GM12878 (cell line): ENCODE measurements around the gene EVC. TPM values are rescaled to one million over a fixed set of nuclear protein-coding genes. Genes with fewer than 3 reads are reported as not detected.

Source experiments
- ATAC-seq: fragments of 200-7000 bp; cut with Tn5 transposase; 3 replicates; pipeline ENCODE4 v1.9.1; 2020; ENCODE audit warnings: mild to moderate bottlenecking, moderate library complexity
- BruUV-seq: library from RNA; stranded (reverse); fragments of 400-500 nt; replicated peaks from 2 replicates; lab custom pipeline; 2021; lab: Mats Ljungman, UMichigan
- CTCF ChIA-PET: fragments of 300-600 bp; sonication (Branson Sonifier 250); formaldehyde crosslinking; extraction: SDS; loops from one replicate; lab custom pipeline; 2021; ENCODE audit warnings: inconsistent platforms; lab: Yijun Ruan, JAX
- POLR2A ChIA-PET: fragments of 350-600 bp; formaldehyde crosslinking; extraction: SDS; loops from one replicate; lab custom pipeline; 2021; ENCODE audit warnings: inconsistent platforms; lab: Charles Lee
- RAD21 ChIA-PET: fragments of 300-600 bp; sonication (Branson Sonifier 250); formaldehyde crosslinking; loops from one replicate; lab custom pipeline; 2023; ENCODE audit warnings: antibody characterized with exemption; ENCODE audit not compliant: unreplicated experiment; lab: Charles Lee
- SMC1A ChIA-PET: fragments of 300-600 bp; sonication (Branson Sonifier 250); formaldehyde crosslinking; loops from one replicate; lab custom pipeline; 2023; ENCODE audit not compliant: unreplicated experiment, uncharacterized antibody; lab: Charles Lee
- DNase-seq: peaks from one replicate; pipeline ENCODE4 v3.0.0-alpha.2; 2011; ENCODE audit warnings: low read depth, low spot score
- FAIRE-seq: peaks from 3 replicates; lab custom pipeline; 2011; peaks lifted over from hg19 to GRCh38; lab: Jason Lieb, UNC
- H2AFZ ChIP-seq: 2 replicates; pipeline ENCODE4 v1.6.0; 2011; ENCODE audit warnings: low read depth, low read length, control low read depth; ENCODE audit not compliant: control insufficient read depth
- H3K27ac ChIP-seq: 2 replicates; pipeline ENCODE4 v1.5.1; 2011; ENCODE audit warnings: control low read depth; ENCODE audit not compliant: control insufficient read depth, insufficient read depth
- H3K27me3 ChIP-seq, 2 experiments: replicated peaks in 1 of 2; 2 replicates each; pipeline versions ENCODE4 v1.6.0 to v1.6.1; 2011; ENCODE audit warnings: low read length in 1 of 2; ENCODE audit not compliant: control insufficient read depth in 2 of 2, insufficient read depth in 2 of 2
- H3K36me3 ChIP-seq, 2 experiments: 2 replicates each; pipeline ENCODE4 v1.5.1; 2011; ENCODE audit warnings: low read length in 1 of 2; ENCODE audit not compliant: control insufficient read depth in 2 of 2, insufficient read depth in 2 of 2
- H3K4me1 ChIP-seq: 2 replicates; pipeline ENCODE4 v1.6.1; 2011; ENCODE audit warnings: mild to moderate bottlenecking, low read length, moderate library complexity, mixed read lengths; ENCODE audit not compliant: control insufficient read depth, insufficient read depth
- H3K4me2 ChIP-seq: 2 replicates; pipeline ENCODE4 v1.6.0; 2011; ENCODE audit warnings: control low read depth; ENCODE audit not compliant: control insufficient read depth, insufficient read depth
- H3K4me3 ChIP-seq: fragments of 200-600 bp; sonication (generic); 2 replicates; pipeline ENCODE4 v1.5.1; 2016
- H3K79me2 ChIP-seq: 2 replicates; pipeline ENCODE4 v1.6.0; 2011; ENCODE audit warnings: low read length; ENCODE audit not compliant: control insufficient read depth, insufficient read depth
- H3K9ac ChIP-seq: 2 replicates; pipeline ENCODE4 v1.8.0; 2011; ENCODE audit warnings: low read length, control low read depth, mixed read lengths; ENCODE audit not compliant: control insufficient read depth, insufficient read depth
- H3K9me3 ChIP-seq: replicated peaks from 3 replicates; pipeline ENCODE4 v1.5.1; 2011; ENCODE audit warnings: mild to moderate bottlenecking, low read length; ENCODE audit not compliant: control insufficient read depth, insufficient read depth
- H4K20me1 ChIP-seq: 2 replicates; pipeline ENCODE4 v1.6.0; 2011; ENCODE audit not compliant: control insufficient read depth, insufficient read depth
- ASH2L ChIP-seq: fragments of 300-600, 200-600 bp; sonication (generic); IDR thresholded peaks from 2 replicates; pipeline ENCODE4 v1.6.1; 2017; ENCODE audit warnings: low read depth, mild to moderate bottlenecking, borderline replicate concordance
- CBX5 ChIP-seq: sonication (generic); IDR thresholded peaks from 2 replicates; pipeline ENCODE4 v1.6.1; 2016; ENCODE audit warnings: low read depth, moderate library complexity, mild to moderate bottlenecking, inconsistent platforms
- CHD4 ChIP-seq: fragments of 200-600 bp; sonication (generic); IDR thresholded peaks from 2 replicates; pipeline ENCODE4 v1.6.1; 2016; ENCODE audit warnings: mild to moderate bottlenecking
- MTA2 ChIP-seq: fragments of 450-650 bp; IDR thresholded peaks from 2 replicates; pipeline ENCODE4 v1.6.1; 2016; ENCODE audit warnings: low read depth, mild to moderate bottlenecking, moderate library complexity
- NBN ChIP-seq: fragments of 450-650 bp; IDR thresholded peaks from 2 replicates; pipeline ENCODE4 v1.6.1; 2016
- NFYA ChIP-seq: IDR thresholded peaks from 2 replicates; pipeline ENCODE4 v1.6.1; 2011; ENCODE audit warnings: low read depth, mild to moderate bottlenecking, low read length, improper control_type of control experiment, borderline replicate concordance
- NR2C2 ChIP-seq: IDR thresholded peaks from 2 replicates; pipeline ENCODE4 v1.6.1; 2011; ENCODE audit warnings: borderline replicate concordance, low read depth; ENCODE audit not compliant: control insufficient read depth, insufficient read length
- PAX5 ChIP-seq: IDR thresholded peaks from 2 replicates; pipeline ENCODE4 v1.6.1; 2011; ENCODE audit warnings: low read depth, low read length, borderline replicate concordance
- POU2F2 ChIP-seq: IDR thresholded peaks from 3 replicates; pipeline ENCODE4 v1.6.1; 2011; ENCODE audit warnings: low read depth, mild to moderate bottlenecking, low read length, borderline replicate concordance
- RBBP5 ChIP-seq: fragments of 200-600 bp; sonication (generic); conservative IDR thresholded peaks from 2 replicates; pipeline ENCODE4 v1.6.1; 2016
- RELA ChIP-seq: fragments of 450-650 bp; IDR thresholded peaks from 2 replicates; pipeline ENCODE4 v1.8.0; 2014; ENCODE audit warnings: borderline replicate concordance; ENCODE audit not compliant: partially characterized antibody
- SIN3A ChIP-seq: IDR thresholded peaks from 2 replicates; pipeline ENCODE4 v1.6.1; 2012; ENCODE audit warnings: low read depth, low read length, improper control_type of control experiment
- TCF3 ChIP-seq: IDR thresholded peaks from 2 replicates; pipeline ENCODE4 v1.6.1; 2012; ENCODE audit warnings: low read depth, mild to moderate bottlenecking, low read length, borderline replicate concordance; ENCODE audit not compliant: insufficient read depth
- TCF7 ChIP-seq: IDR thresholded peaks from 2 replicates; pipeline ENCODE4 v1.6.1; 2014; ENCODE audit warnings: antibody characterized with exemption, borderline replicate concordance
- YY1 ChIP-seq: IDR thresholded peaks from 2 replicates; pipeline ENCODE4 v1.6.1; 2011; ENCODE audit warnings: low read depth, mild to moderate bottlenecking, low read length
- WGBS: methylation state at CpG from one replicate; pipeline ENCODE4 v1.1.6; 2016; ENCODE audit warnings: low lambda C conversion rate; ENCODE audit not compliant: insufficient replicate concordance, insufficient coverage; ENCODE audit errors: missing lambda C conversion rate; 5-methylcytosine and 5-hydroxymethylcytosine counted together
- in situ Hi-C: fragments of 300-500 bp; cut with MboI; formaldehyde crosslinking; loops from 9 replicates; pipeline ENCODE4 v1.14.3; 2018; ENCODE audit warnings: mixed read lengths
- intact Hi-C: fragments of 100-400 bp; cut with micrococcal nuclease; formaldehyde crosslinking; loops from one replicate; pipeline ENCODE4 v1.14.2; 2022; ENCODE audit not compliant: unreplicated experiment
- polyA plus RNA-seq, 11 experiments: library from polyadenylated mRNA; depleted of rRNA in 4 of 11; unstranded in 6 of 11; stranded (reverse) in 5 of 11; fragments of >200 nt; fragmentation: Nextera tagmentation in 4 of 11; fragmentation: Illumina TruSeq in 1 of 11; extraction: Ambion mirVana in 4 of 11; extraction: Trizol in 1 of 11; gene quantifications; 1 replicate in 1 of 11; 2 replicates in 10 of 11; pipeline versions ENCODE4 v1.2.1 to v1.2.3, GENCODE V29; 2011 to 2016; ENCODE audit warnings: inconsistent platforms in 2 of 11, missing spikeins in 2 of 11, low read depth in 1 of 11
- total RNA-seq, 4 experiments: library from RNA; depleted of rRNA in 3 of 4; stranded (reverse); fragments of >200 nt in 3 of 4; fragmentation: Illumina TruSeq in 1 of 4; extraction: Trizol in 1 of 4; gene quantifications; 2 replicates each; pipeline versions ENCODE4 v1.2.1 to v1.2.3, GENCODE V29; 2013 to 2021
- TF ChIP-seq, protein P1 (sequence below): fragments of 450-650 bp; IDR thresholded peaks from 2 replicates; pipeline ENCODE4 v1.6.1; 2018; ENCODE audit warnings: mild to moderate bottlenecking, low read depth, moderate library complexity; ENCODE audit not compliant: partially characterized antibody
- TF ChIP-seq, protein P2 (sequence below): IDR thresholded peaks from 2 replicates; pipeline ENCODE4 v1.6.1; 2011; ENCODE audit warnings: borderline replicate concordance, low read depth, mild to moderate bottlenecking, moderate library complexity, mixed read lengths, low read length; ENCODE audit not compliant: insufficient read depth; ENCODE audit errors: extremely low read length
- TF ChIP-seq, protein P3 (sequence below): fragments of 450-650 bp; IDR thresholded peaks from 2 replicates; pipeline ENCODE4 v1.6.1; 2017; ENCODE audit warnings: mild to moderate bottlenecking, moderate library complexity

Gene EVC
- total and polyA plus RNA-seq, 10 of the 15 experiments (the other 5 are each of a cell fraction or from before 2014, with no cell fraction given), result 0.87 to 55.9 (median 15.6) TPM

DNA sequence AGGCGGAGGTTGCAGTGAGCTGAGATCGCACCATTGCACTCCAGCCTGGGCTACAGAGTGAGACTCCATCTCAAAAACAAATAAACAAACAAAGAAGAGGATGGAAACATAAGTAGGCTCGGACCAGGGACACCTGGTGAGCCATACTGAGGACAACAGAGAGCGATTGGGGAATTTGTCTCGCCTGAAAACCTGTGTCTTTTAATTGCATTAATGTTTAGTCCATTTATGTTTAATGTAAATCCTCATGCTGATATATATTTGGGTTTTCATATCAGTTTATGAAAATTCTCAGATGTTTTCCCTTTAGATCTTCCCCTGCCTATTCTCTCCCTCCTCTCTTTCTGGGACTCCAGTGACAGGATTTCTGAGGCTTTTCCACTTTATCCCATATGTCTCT lies 84.6 kb downstream of the EVC start:
- intact Hi-C loops (no loop called here), in situ Hi-C loops (loop anchor here (10.0 kb wide), 1 partner anchor 401 kb away; no protein-coding TSS in a partner anchor)
- 29% methylated on average over 5 of the region's 5 CpGs for WGBS
- no peak overlapping the region for H3K4me2 ChIP-seq
- no peak overlapping the region for H2AFZ ChIP-seq
- H3K9me3 ChIP-seq, result no peaks in the 10 kb centered on the region
- no peak for DNase-seq
- no peak for ATAC-seq
- H3K27ac ChIP-seq, result no peak overlapping the region
- FAIRE-seq, result no peak
- no peak overlapping the region for H3K9ac ChIP-seq
- RAD21 ChIA-PET, result no interaction called here
- no peaks in the 10 kb centered on the region for H3K4me1 ChIP-seq
- POLR2A ChIA-PET, result no interaction called here
- no peaks in the 10 kb centered on the region for H4K20me1 ChIP-seq
- H3K36me3 ChIP-seq, result peaks cover 0 to 2% of the 10 kb centered on the region in 2 experiments; a peak in 3 of 4 replicates
- H3K79me2 ChIP-seq, result no peaks in the 10 kb centered on the region
- CTCF ChIA-PET, result interaction anchor here (0.5 kb wide), 1 partner anchor 1531 kb away, joined by 3 read pairs; no protein-coding TSS in a partner anchor
- H3K27me3 ChIP-seq, result no peaks in the 10 kb centered on the region
- H3K4me3 ChIP-seq, result no peak overlapping the region
- no TSS peak for BruUV-seq
- SMC1A ChIA-PET, result no interaction called here
- TF ChIP-seq CBX5 (no peak), SIN3A (no peak), MTA2 (no peak), CHD4 (no peak), RELA (no peak), NBN (no peak), POU2F2 (no peak), RBBP5 (no peak), PAX5 (no peak), YY1 (no peak), NFYA (no peak), TCF7 (no peak), NR2C2 (no peak), TCF3 (no peak), ASH2L (no peak)
- TF ChIP-seq, protein P1, sequence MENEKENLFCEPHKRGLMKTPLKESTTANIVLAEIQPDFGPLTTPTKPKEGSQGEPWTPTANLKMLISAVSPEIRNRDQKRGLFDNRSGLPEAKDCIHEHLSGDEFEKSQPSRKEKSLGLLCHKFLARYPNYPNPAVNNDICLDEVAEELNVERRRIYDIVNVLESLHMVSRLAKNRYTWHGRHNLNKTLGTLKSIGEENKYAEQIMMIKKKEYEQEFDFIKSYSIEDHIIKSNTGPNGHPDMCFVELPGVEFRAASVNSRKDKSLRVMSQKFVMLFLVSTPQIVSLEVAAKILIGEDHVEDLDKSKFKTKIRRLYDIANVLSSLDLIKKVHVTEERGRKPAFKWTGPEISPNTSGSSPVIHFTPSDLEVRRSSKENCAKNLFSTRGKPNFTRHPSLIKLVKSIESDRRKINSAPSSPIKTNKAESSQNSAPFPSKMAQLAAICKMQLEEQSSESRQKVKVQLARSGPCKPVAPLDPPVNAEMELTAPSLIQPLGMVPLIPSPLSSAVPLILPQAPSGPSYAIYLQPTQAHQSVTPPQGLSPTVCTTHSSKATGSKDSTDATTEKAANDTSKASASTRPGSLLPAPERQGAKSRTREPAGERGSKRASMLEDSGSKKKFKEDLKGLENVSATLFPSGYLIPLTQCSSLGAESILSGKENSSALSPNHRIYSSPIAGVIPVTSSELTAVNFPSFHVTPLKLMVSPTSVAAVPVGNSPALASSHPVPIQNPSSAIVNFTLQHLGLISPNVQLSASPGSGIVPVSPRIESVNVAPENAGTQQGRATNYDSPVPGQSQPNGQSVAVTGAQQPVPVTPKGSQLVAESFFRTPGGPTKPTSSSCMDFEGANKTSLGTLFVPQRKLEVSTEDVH, result no peak
- TF ChIP-seq, protein P2, sequence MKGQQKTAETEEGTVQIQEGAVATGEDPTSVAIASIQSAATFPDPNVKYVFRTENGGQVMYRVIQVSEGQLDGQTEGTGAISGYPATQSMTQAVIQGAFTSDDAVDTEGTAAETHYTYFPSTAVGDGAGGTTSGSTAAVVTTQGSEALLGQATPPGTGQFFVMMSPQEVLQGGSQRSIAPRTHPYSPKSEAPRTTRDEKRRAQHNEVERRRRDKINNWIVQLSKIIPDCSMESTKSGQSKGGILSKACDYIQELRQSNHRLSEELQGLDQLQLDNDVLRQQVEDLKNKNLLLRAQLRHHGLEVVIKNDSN, result no peak
- TF ChIP-seq, protein P3, sequence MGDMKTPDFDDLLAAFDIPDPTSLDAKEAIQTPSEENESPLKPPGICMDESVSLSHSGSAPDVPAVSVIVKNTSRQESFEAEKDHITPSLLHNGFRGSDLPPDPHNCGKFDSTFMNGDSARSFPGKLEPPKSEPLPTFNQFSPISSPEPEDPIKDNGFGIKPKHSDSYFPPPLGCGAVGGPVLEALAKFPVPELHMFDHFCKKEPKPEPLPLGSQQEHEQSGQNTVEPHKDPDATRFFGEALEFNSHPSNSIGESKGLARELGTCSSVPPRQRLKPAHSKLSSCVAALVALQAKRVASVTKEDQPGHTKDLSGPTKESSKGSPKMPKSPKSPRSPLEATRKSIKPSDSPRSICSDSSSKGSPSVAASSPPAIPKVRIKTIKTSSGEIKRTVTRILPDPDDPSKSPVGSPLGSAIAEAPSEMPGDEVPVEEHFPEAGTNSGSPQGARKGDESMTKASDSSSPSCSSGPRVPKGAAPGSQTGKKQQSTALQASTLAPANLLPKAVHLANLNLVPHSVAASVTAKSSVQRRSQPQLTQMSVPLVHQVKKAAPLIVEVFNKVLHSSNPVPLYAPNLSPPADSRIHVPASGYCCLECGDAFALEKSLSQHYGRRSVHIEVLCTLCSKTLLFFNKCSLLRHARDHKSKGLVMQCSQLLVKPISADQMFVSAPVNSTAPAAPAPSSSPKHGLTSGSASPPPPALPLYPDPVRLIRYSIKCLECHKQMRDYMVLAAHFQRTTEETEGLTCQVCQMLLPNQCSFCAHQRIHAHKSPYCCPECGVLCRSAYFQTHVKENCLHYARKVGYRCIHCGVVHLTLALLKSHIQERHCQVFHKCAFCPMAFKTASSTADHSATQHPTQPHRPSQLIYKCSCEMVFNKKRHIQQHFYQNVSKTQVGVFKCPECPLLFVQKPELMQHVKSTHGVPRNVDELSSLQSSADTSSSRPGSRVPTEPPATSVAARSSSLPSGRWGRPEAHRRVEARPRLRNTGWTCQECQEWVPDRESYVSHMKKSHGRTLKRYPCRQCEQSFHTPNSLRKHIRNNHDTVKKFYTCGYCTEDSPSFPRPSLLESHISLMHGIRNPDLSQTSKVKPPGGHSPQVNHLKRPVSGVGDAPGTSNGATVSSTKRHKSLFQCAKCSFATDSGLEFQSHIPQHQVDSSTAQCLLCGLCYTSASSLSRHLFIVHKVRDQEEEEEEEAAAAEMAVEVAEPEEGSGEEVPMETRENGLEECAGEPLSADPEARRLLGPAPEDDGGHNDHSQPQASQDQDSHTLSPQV, result no peak
